Cardiac muscle cell (in vitro differentiated cells and primary cell): ENCODE data around the gene PFAS. TPM values are rescaled to one million over a fixed set of nuclear protein-coding genes. Genes with fewer than 3 reads are reported as not detected.

Experiments
- DNase-seq, 2 donors: peaks; one replicate each; pipeline versions ENCODE4 v3.0.0 to v3.0.0-alpha.2; 2010 to 2017; ENCODE audit warnings: low read depth in 1 of 2, low spot score in 1 of 2
- H3K27ac ChIP-seq: fragments of 200-600 bp; sonication (generic); 2 replicates; pipeline ENCODE4 v1.5.1; 2016
- H3K27me3 ChIP-seq: fragments of 200-600 bp; sonication (generic); 2 replicates; pipeline ENCODE4 v1.6.0; 2016; ENCODE audit warnings: control low read depth
- H3K36me3 ChIP-seq: fragments of 200-600 bp; sonication (generic); 2 replicates; pipeline ENCODE4 v1.5.1; 2016; ENCODE audit warnings: control low read depth
- H3K4me1 ChIP-seq: fragments of 200-600 bp; sonication (generic); 2 replicates; pipeline ENCODE4 v1.8.1; 2017; ENCODE audit warnings: low read depth, mild to moderate bottlenecking, mixed run types
- H3K4me3 ChIP-seq: fragments of 200-600 bp; sonication (generic); 2 replicates; pipeline ENCODE4 v1.5.1; 2016; ENCODE audit warnings: mild to moderate bottlenecking
- H3K9me3 ChIP-seq: fragments of 200-600 bp; sonication (generic); 2 replicates; pipeline ENCODE4 v1.5.1; 2017; ENCODE audit warnings: low read depth, mild to moderate bottlenecking, control low read depth
- CTCF ChIP-seq: IDR thresholded peaks from 2 replicates; pipeline ENCODE4 v1.5.1; 2012; ENCODE audit warnings: low read depth, mild to moderate bottlenecking, low read length
- polyA plus RNA-seq: library from polyadenylated mRNA; unstranded; fragments of >200 nt; fragmentation: Nextera tagmentation; extraction: Ambion mirVana; gene quantifications from 2 replicates; pipeline ENCODE4 v1.2.1, GENCODE V29; 2016
- total RNA-seq: library from RNA; depleted of rRNA; stranded (reverse); fragments of >200 nt; gene quantifications from 2 replicates; pipeline ENCODE4 v1.2.3, GENCODE V29; 2016

PFAS gene
- total and polyA plus RNA-seq, 2 experiments from 2014 or later = 48.2 to 62.5 TPM

- Histone ChIP-seq H3K27me3 (no peaks in the 10 kb centered on the region), H3K27ac (peak within 1 kb of the TSS; percentile 91), H3K9me3 (no peaks in the 10 kb centered on the region), H3K36me3 (no peaks in the 10 kb centered on the region), H3K4me1 (peaks cover 12% of the 10 kb centered on the region), H3K4me3 (peak within 1 kb of the TSS; percentile 80)
- TF ChIP-seq CTCF = no peak
- peak; percentile 89 to 95 for DNase-seq
Measured at GRCh38 chr17:8288336-8289102, 39.4 kb downstream of the PFAS start, which contains the start of gene RANGRF. Gene RANGRF, plus strand, starts transcription at chr17:8288670. Its CDS starts 119 bp downstream, at chr17:8288789.

- Histone ChIP-seq H3K36me3 (no peaks in the 10 kb centered on the region), H3K9me3 (no peaks in the 10 kb centered on the region), H3K4me1 (peaks cover 12% of the 10 kb centered on the region), H3K27ac (peak overlapping the region; percentile 91), H3K4me3 (peak overlapping the region; percentile 80), H3K27me3 (no peaks in the 10 kb centered on the region)
- peak in 1 of 2 donors; percentile 83 for DNase-seq
- TF ChIP-seq CTCF = no peak
Measured at GRCh38 chr17:8289103-8289397, 40.0 kb downstream of the PFAS start.

- H3K4me1 ChIP-seq = peaks cover 21% of the 10 kb centered on the region
- no peaks in the 10 kb centered on the region for H3K27me3 ChIP-seq
- no peak overlapping the region for H3K27ac ChIP-seq
- no peak overlapping the region for H3K4me3 ChIP-seq
- no peaks in the 10 kb centered on the region for H3K36me3 ChIP-seq
- H3K9me3 ChIP-seq = no peaks in the 10 kb centered on the region
- no peak for TF ChIP-seq CTCF
- DNase-seq = no peak
Measured at GRCh38 chr17:8290043-8290442, 41.0 kb downstream of the PFAS start.

- TF ChIP-seq CTCF = no peak
- DNase-seq = no peak
- H3K27ac ChIP-seq = no peak overlapping the region
- H3K36me3 ChIP-seq = no peaks in the 10 kb centered on the region
- peaks cover 17% of the 10 kb centered on the region for H3K4me1 ChIP-seq
- no peak overlapping the region for H3K4me3 ChIP-seq
- no peaks in the 10 kb centered on the region for H3K27me3 ChIP-seq
- H3K9me3 ChIP-seq = no peaks in the 10 kb centered on the region
Measured at GRCh38 chr17:8292639-8293395, 43.7 kb downstream of the PFAS start.

GRCh38 chr17:8294361-8294760 is 45.3 kb downstream of the PFAS start:
- TF ChIP-seq CTCF = no peak
- Histone ChIP-seq H3K27ac (peak overlapping the region; percentile 75), H3K36me3 (no peaks in the 10 kb centered on the region), H3K4me3 (peak overlapping the region; percentile 46), H3K9me3 (no peaks in the 10 kb centered on the region), H3K27me3 (no peaks in the 10 kb centered on the region), H3K4me1 (peaks cover 14% of the 10 kb centered on the region)
- no peak for DNase-seq
